Lung (tissue), 12 donors: ENCODE results near the gene CD33. TPM values are rescaled to one million over a fixed set of nuclear protein-coding genes. Genes with fewer than 3 reads are reported as not detected.

Source experiments
- ATAC-seq: fragments of 200-7000 bp; cut with Tn5 transposase; one replicate; pipeline ENCODE4 v1.9.1; 2020; ENCODE audit warnings: moderate number of reproducible peaks; ENCODE audit not compliant: insufficient read depth, low FRiP score
- DNase-seq, 3 donors: peaks; one replicate each; pipeline ENCODE4 v3.0.0-alpha.2; 2013 to 2017
- H3K27ac ChIP-seq, 2 donors: one replicate each; pipeline ENCODE4 v1.5.1; 2013; ENCODE audit warnings: mild to moderate bottlenecking in 2 of 2, moderate library complexity in 2 of 2, control low read depth in 1 of 2, inconsistent platforms in 1 of 2, low read depth in 1 of 2, low read length in 1 of 2
- H3K27me3 ChIP-seq, 3 donors: one replicate each; pipeline ENCODE4 v1.5.1; 2013; ENCODE audit warnings: low read length in 2 of 3; ENCODE audit not compliant: control insufficient read depth in 3 of 3, insufficient read depth in 3 of 3
- H3K36me3 ChIP-seq, 4 donors: one replicate each; pipeline ENCODE4 v1.5.1; 2013; ENCODE audit warnings: low read length in 4 of 4, mild to moderate bottlenecking in 1 of 4, moderate library complexity in 1 of 4; ENCODE audit not compliant: control insufficient read depth in 4 of 4, insufficient read depth in 4 of 4
- H3K4me1 ChIP-seq, 5 donors: one replicate each; pipeline ENCODE4 v1.5.1; 2013; ENCODE audit warnings: low read length in 5 of 5, mild to moderate bottlenecking in 2 of 5, moderate library complexity in 1 of 5; ENCODE audit not compliant: control insufficient read depth in 5 of 5, insufficient read depth in 5 of 5
- H3K4me3 ChIP-seq: one replicate; pipeline ENCODE4 v1.5.1; 2013; ENCODE audit warnings: mild to moderate bottlenecking, control low read depth, moderate library complexity
- H3K9ac ChIP-seq, 2 donors: one replicate each; pipeline ENCODE4 v1.5.1; 2013; ENCODE audit warnings: low read length in 2 of 2, control low read depth in 1 of 2; ENCODE audit not compliant: insufficient read depth in 1 of 2
- H3K9me3 ChIP-seq, 4 donors: one replicate each; pipeline ENCODE4 v1.5.1; 2013; ENCODE audit warnings: low read length in 3 of 4, mild to moderate bottlenecking in 1 of 4, moderate library complexity in 1 of 4; ENCODE audit not compliant: control insufficient read depth in 4 of 4, insufficient read depth in 3 of 4
- CTCF ChIP-seq: IDR thresholded peaks from 2 replicates; pipeline ENCODE4 v1.5.1; 2012; ENCODE audit warnings: mild to moderate bottlenecking; ENCODE audit errors: control extremely low read depth, extremely low read depth
- WGBS, 2 donors: extraction: QIAGEN DNeasy Blood & Tissue Kit; methylation state at CpG; one replicate each; pipeline ENCODE4 v1.1.7; 2013; 5-methylcytosine and 5-hydroxymethylcytosine counted together
- polyA plus RNA-seq, 2 donors: library from polyadenylated mRNA; stranded (reverse); fragments of 200-250 nt; gene quantifications; one replicate each; pipeline ENCODE4 v1.2.1, GENCODE V29; 2013
- total RNA-seq, 2 donors: library from RNA; depleted of rRNA in 1 of 2; stranded (reverse); fragments of >200 nt in 1 of 2; gene quantifications; one replicate each; pipeline ENCODE4 v1.2.1, GENCODE V29; 2014 to 2021
- donor health status: control.
- donor health status: control.
- donor health status: Bipolar disorder and iron deficiency.
- donor health status: healthy.
- donor health status: DM: yes; HTN: yes; CAD: no.

Gene CD33
- total and polyA plus RNA-seq, 4 donors: 7.0 to 40.2 (median 16.8) TPM

GRCh38 chr19:51247972-51248590 lies 23.2 kb downstream of the CD33 start:
- ATAC-seq: no peak
- no peak overlapping the region for H3K27ac ChIP-seq
- H3K4me1 ChIP-seq: no peaks in the 10 kb centered on the region
- no peaks in the 10 kb centered on the region for H3K36me3 ChIP-seq
- no peaks in the 10 kb centered on the region for H3K27me3 ChIP-seq
- no peak overlapping the region for H3K9ac ChIP-seq
- no peak overlapping the region for H3K4me3 ChIP-seq
- WGBS, 2 donors: 69 to 75% methylated on average over 7 of the region's 7 CpGs
- no peak for DNase-seq
- H3K9me3 ChIP-seq: peaks cover 0 to 7% (median 0%) of the 10 kb centered on the region in 4 donors
- TF ChIP-seq CTCF: no peak

- ATAC-seq (no peak), DNase-seq (no peak)
- WGBS, 2 donors: 94 to 95% methylated on average over 23 of the region's 23 CpGs
- no peak for TF ChIP-seq CTCF
- no peaks in the 10 kb centered on the region for H3K36me3 ChIP-seq
- H3K4me3 ChIP-seq: no peak within 1 kb of the TSS
- H3K9me3 ChIP-seq: peaks cover 0 to 5% (median 0%) of the 10 kb centered on the region in 4 donors
- no peaks in the 10 kb centered on the region for H3K27me3 ChIP-seq
- H3K27ac ChIP-seq: no peak within 1 kb of the TSS
- H3K4me1 ChIP-seq: no peaks in the 10 kb centered on the region
- no peak within 1 kb of the TSS for H3K9ac ChIP-seq
Observed at GRCh38 chr19:51250786-51251467, 26.0 kb downstream of the CD33 start, which contains the start of gene SIGLECL1. Gene SIGLECL1, plus strand, starts transcription at chr19:51251080. Its CDS starts 12,993 bp downstream, at chr19:51264073.

GRCh38 chr19:51251468-51251820 lies 26.6 kb downstream of the CD33 start:
- ATAC-seq: no peak
- no peaks in the 10 kb centered on the region for H3K27me3 ChIP-seq
- TF ChIP-seq CTCF: no peak
- no peaks in the 10 kb centered on the region for H3K36me3 ChIP-seq
- H3K9me3 ChIP-seq: peaks cover 0 to 5% (median 0%) of the 10 kb centered on the region in 4 donors
- DNase-seq: no peak
- H3K9ac ChIP-seq: no peak overlapping the region
- H3K4me3 ChIP-seq: no peak overlapping the region
- no peak overlapping the region for H3K27ac ChIP-seq
- 76 to 85% methylated on average over 9 of the region's 9 CpGs for WGBS, 2 donors
- H3K4me1 ChIP-seq: no peaks in the 10 kb centered on the region
